Panc1 (cell line): ENCODE measurements around the gene ZNF622. TPM values are rescaled to one million over a fixed set of nuclear protein-coding genes. Genes with fewer than 3 reads are reported as not detected.
"Not testable (repeated sequence)": the region's sequence is repeated elsewhere in the genome, so short reads cannot be mapped to it uniquely, and the experiment has no call there.

ENCODE experiments used
- ATAC-seq: fragments of 200-7000 bp; cut with Tn5 transposase; 2 replicates; pipeline ENCODE4 v1.9.1; 2020; ENCODE audit warnings: mild to moderate bottlenecking, moderate library complexity
- BruUV-seq: library from RNA; stranded (reverse); fragments of 400-500 nt; replicated peaks from 2 replicates; lab custom pipeline; 2021; lab: Mats Ljungman, UMichigan
- CTCF ChIA-PET: fragments of 300-600 bp; sonication (Branson Sonifier 250); formaldehyde crosslinking; loops from one replicate; lab custom pipeline; 2022; ENCODE audit warnings: antibody characterized with exemption; lab: Charles Lee
- POLR2A ChIA-PET: fragments of 300-600 bp; sonication (Branson Sonifier 250); formaldehyde crosslinking; loops from one replicate; lab custom pipeline; 2022; ENCODE audit warnings: antibody characterized with exemption; lab: Charles Lee
- DNase-seq: peaks from one replicate; pipeline ENCODE4 v3.0.0-alpha.2; 2010; ENCODE audit warnings: low read depth, low spot score
- H3K27ac ChIP-seq: 2 replicates; pipeline ENCODE4 v1.5.1; 2011; ENCODE audit warnings: mild to moderate bottlenecking, low read length, inconsistent platforms
- H3K27me3 ChIP-seq: fragments of 200-500 bp; sonication (Bioruptor generic); 2 replicates; pipeline ENCODE4 v1.6.0; 2014; ENCODE audit warnings: low read length, inconsistent platforms; ENCODE audit not compliant: control insufficient read depth, insufficient read depth
- H3K36me3 ChIP-seq: fragments of 200-500 bp; sonication (Bioruptor generic); 2 replicates; pipeline ENCODE4 v1.5.1; 2014; ENCODE audit warnings: inconsistent platforms, mild to moderate bottlenecking, low read length, moderate library complexity; ENCODE audit not compliant: control insufficient read depth, insufficient read depth
- H3K4me1 ChIP-seq: 2 replicates; pipeline ENCODE4 v1.5.1; 2011; ENCODE audit warnings: inconsistent platforms, mild to moderate bottlenecking, low read length, moderate library complexity; ENCODE audit not compliant: control insufficient read depth, insufficient read depth
- H3K4me3 ChIP-seq, 2 experiments: 2 replicates each; pipeline ENCODE4 v1.5.1; 2011 to 2012; ENCODE audit warnings: low read depth in 2 of 2, low read length in 2 of 2, mild to moderate bottlenecking in 2 of 2, inconsistent platforms in 1 of 2, moderate library complexity in 1 of 2
- H3K9me3 ChIP-seq: fragments of 200-500 bp; sonication (Bioruptor generic); 2 replicates; pipeline ENCODE4 v1.5.1; 2014; ENCODE audit warnings: low read depth, mild to moderate bottlenecking, inconsistent platforms, low read length, moderate library complexity; ENCODE audit not compliant: control insufficient read depth, insufficient read depth
- CTCF ChIP-seq: fragments of 450-650 bp; IDR thresholded peaks from 2 replicates; pipeline ENCODE4 v1.5.1; 2017; ENCODE audit warnings: mild to moderate bottlenecking
- POLR2AphosphoS5 ChIP-seq: IDR thresholded peaks from 2 replicates; pipeline ENCODE4 v1.6.1; 2012; ENCODE audit warnings: mild to moderate bottlenecking, low read depth, low read length, moderate library complexity
- REST ChIP-seq, 2 experiments: IDR thresholded peaks; 2 replicates each; pipeline ENCODE4 v1.6.1; 2011 to 2012; ENCODE audit warnings: low read depth in 2 of 2, control low read depth in 1 of 2, low read length in 1 of 2, mild to moderate bottlenecking in 1 of 2, moderate library complexity in 1 of 2; ENCODE audit not compliant: insufficient read depth in 1 of 2
- SIN3A ChIP-seq: IDR thresholded peaks from 2 replicates; pipeline ENCODE4 v1.6.1; 2012; ENCODE audit warnings: low read depth, mild to moderate bottlenecking, low read length, moderate library complexity, borderline replicate concordance; ENCODE audit not compliant: insufficient read depth
- TCF7L2 ChIP-seq: IDR thresholded peaks from 2 replicates; pipeline ENCODE4 v1.6.1; 2011; ENCODE audit warnings: mild to moderate bottlenecking, low read depth, low read length, inconsistent platforms
- in situ Hi-C: cut with HindIII; loops from 2 replicates; pipeline ENCODE4 v1.10.0; 2016; ENCODE audit warnings: low sequenced_read_pairs, low pct_unique_long_range_greater_than_20kb
- intact Hi-C: fragments of 100-400 bp; cut with micrococcal nuclease; formaldehyde crosslinking; loops from one replicate; pipeline ENCODE4 v1.10.0; 2022; ENCODE audit not compliant: unreplicated experiment
- total RNA-seq: library from RNA; stranded (reverse); gene quantifications from one replicate; pipeline ENCODE4 v1.2.1, GENCODE V29; 2021; ENCODE audit not compliant: unreplicated experiment

ZNF622 gene
- total RNA-seq, 1 experiment from 2014 or later, result 29.3 TPM

GRCh38 chr5:16446993-16447392 is 18.6 kb downstream of the ZNF622 start:
- H3K27ac ChIP-seq, result no peak overlapping the region
- no peak for DNase-seq
- no peaks in the 10 kb centered on the region for H3K9me3 ChIP-seq

GRCh38 chr5:16437977-16438376 is 27.6 kb downstream of the ZNF622 start:
- no peaks in the 10 kb centered on the region for H3K36me3 ChIP-seq
- intact Hi-C loops, result no loop called here
- in situ Hi-C loops, result no loop called here
- H3K27ac ChIP-seq, result no peak overlapping the region
- no peaks in the 10 kb centered on the region for H3K4me1 ChIP-seq
- H3K4me3 ChIP-seq, result no peak overlapping the region
- peak; percentile 20 for DNase-seq
- TF ChIP-seq SIN3A (no peak), CTCF (peak; percentile 30; the same call in 1 of the 2 replicates)
- ATAC-seq, result no peak
- no TSS peak for BruUV-seq
- peaks cover 11% of the 10 kb centered on the region for H3K27me3 ChIP-seq
- CTCF ChIA-PET, result no interaction called here
- no peaks in the 10 kb centered on the region for H3K9me3 ChIP-seq
- POLR2A ChIA-PET, result no interaction called here

More at GRCh38 chr5:16446993-16447392, 18.6 kb downstream of the ZNF622 start:
- Histone ChIP-seq H3K27me3 (no peaks in the 10 kb centered on the region), H3K4me3 (no peak overlapping the region), H3K4me1 (no peaks in the 10 kb centered on the region), H3K36me3 (peaks cover 19% of the 10 kb centered on the region)
- intact Hi-C loops (no loop called here), in situ Hi-C loops (no loop called here)
- no TSS peak for BruUV-seq
- ATAC-seq, result no peak
- CTCF ChIA-PET, result no interaction called here
- no peak for TF ChIP-seq TCF7L2
- TF ChIP-seq CTCF, result no peak
- TF ChIP-seq SIN3A, result no peak
- TF ChIP-seq POLR2AphosphoS5, result no peak
- TF ChIP-seq REST (IDR thresholded peaks at IDR 0.05; ENCODE audit: insufficient read depth in 1 of 2, low read depth in 2 of 2, low read length in 1 of 2), result no peak
- POLR2A ChIA-PET, result no interaction called here

- H3K9me3 ChIP-seq, DNase-seq, ATAC-seq, H3K4me1 ChIP-seq, H3K27ac ChIP-seq, H3K36me3 ChIP-seq, BruUV-seq, CTCF ChIA-PET, POLR2A ChIA-PET, intact Hi-C loops, in situ Hi-C loops, H3K4me3 ChIP-seq: not testable (repeated sequence)
- H3K27me3 ChIP-seq, result peaks cover 20% of the 10 kb centered on the region
These were observed 29.4 kb downstream of the ZNF622 start for GRCh38 chr5:16436065-16436682.
